ENCODE data around the gene SSBP3.

The SSBP3 gene

GRCh38 chr1:54409156-54410142, 3.3 kb upstream of the SSBP3 start:
- DNase-seq (ENCODE audit: low spot score) = no peak

DNA sequence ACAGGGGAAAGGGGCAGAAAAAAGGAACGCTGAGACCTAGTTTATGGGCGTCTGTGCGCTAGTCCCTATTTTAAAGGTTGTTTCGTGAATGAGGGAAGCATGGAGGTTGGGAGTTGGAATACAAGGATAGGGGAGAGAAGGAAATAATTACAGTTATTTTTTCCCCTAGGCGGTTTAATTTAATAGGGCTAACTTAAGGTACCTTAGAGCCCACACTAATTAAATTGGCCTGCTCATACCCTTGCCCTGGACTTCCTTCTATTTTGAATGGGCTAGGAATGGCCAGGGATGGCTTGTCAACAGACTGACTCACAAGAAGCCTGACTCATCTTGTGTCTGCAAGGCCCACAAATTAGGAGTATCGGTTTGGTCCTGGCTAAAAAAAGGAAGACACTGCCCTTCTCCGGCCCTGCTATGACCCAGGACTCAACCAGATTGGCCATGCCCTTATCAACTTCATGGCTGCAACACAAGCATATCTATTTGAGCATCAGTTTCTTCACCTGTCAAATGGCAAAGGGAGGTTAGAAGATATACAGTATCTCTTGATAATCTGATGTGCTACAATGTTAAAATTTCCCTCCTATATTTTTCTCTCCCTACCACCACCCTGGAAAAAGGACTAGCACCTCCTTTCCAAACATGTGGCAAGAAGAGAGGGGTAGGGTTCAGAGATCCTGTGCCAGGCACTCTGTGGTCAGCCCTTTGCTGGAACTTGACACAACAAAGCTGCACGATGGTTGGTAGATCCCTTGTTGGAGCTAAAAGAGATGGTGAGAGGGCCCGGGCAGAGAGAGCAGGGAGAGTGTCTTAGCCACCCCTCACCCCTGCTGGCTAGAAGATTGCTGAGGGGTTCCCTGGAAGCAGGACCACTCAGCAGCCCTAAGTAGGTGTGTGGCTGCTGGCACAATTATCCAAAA, 2.2 kb upstream of the SSBP3 start:
- no peak for DNase-seq (ENCODE audit: low spot score)

DNA sequence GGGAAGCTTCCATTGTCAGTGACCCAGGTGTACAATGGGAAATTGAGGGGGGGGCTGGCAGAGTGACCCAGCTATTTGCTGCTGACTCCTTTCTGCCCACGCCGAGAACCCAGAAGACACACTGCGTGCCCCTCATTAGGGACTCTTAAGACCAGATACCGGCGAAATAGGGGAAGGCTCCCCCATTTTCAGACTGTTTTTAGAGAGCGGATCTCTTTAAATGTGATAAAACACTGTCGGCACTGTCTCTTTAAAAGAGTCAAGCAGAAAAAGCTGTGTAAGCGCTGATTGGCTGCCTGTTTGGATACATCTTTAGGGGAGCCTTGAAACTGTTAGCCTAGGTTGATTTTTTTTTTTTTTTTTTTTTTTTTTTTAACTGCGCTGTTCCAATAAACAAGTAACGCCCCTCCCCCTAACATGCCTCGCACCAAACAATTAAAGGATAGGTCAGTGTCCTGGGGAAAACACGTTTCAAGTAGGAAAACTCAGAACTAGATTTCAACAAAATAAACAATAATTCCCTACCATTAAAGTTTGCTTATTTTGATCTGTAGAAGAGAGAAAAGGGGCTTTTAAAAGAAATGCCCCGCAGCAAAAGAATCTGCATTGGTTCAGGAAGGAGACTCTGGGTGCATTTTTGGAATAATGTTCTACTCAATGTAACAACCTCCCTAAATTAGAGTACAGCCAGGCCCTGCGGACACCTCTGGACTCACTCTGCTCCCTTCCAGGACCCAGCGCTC, 1.4 kb upstream of the SSBP3 start:
- DNase-seq (ENCODE audit: low spot score) = peak; percentile 89

- DNase-seq (ENCODE audit: low spot score) = no peak
These were observed 885 bp upstream of the SSBP3 start for GRCh38 chr1:54407154-54407403.

DNA sequence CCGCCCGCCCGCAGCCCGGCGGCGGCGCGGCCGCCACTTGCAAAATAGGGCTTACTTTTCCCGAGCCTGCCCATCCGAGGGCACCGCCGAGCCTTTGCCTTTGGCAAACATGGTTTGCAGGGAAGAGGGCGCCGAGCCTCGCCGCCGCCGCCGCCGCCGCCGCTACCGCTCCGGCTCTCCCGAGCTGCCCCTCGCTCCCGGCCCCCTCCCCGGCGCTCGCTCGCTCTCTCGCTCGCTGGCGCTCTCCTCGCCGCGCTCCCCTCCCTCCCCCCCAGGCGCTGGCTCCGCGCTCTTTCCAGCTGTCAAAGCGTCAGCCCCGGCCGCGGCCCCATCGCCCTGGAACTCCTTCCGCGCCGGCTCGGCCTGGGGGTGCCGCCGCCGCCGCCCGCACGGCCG, 298 bp downstream of the SSBP3 start:
- peak; percentile 32 for DNase-seq (ENCODE audit: low spot score)

- peak; percentile 45 for DNase-seq (ENCODE audit: low spot score)
These were observed 976 bp downstream of the SSBP3 start for GRCh38 chr1:54404939-54405897.

DNA sequence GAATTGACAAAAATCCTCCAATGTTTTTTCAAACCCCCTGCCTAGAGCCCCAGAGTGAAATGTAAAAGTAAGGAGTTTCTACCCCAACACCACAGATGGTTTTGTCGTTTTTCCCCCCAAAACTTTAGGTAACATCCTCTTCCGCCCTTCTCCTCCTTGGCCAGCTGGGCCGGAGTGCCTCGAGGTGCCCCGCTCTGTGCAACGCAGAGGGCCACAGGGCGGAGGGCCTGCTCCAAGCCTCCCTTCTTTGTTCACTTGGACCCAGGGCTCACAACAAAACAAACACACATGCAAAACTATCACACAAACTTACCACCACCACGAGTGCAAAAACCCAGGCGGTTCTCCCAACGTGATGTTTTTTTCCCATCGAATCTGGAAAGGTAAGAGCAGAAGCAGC, 1.9 kb downstream of the SSBP3 start:
- DNase-seq (ENCODE audit: low spot score) = no peak

DNA sequence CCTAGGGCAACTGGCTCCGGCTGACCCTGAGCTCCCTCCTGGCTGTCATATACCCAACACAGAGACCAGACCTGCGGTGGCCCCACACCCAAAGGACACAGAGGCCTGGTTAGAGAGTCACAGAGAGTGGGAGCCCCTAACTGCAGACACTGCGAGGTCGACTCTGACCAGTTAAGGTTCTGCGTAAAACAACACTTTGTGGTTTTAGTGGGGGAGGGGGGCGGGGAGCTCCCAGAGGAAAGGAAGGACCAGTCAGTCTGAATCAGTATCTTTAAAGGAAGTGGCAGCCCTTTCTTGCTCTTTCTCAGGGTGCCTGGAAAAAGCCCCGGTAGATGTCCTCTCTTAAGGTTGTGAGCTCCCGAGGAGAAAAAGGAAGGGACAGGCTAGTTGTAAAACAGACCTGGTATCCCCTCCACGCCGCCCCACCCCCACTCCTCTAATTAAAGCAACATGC, 2.4 kb downstream of the SSBP3 start:
- no peak for DNase-seq (ENCODE audit: low spot score)

DNA sequence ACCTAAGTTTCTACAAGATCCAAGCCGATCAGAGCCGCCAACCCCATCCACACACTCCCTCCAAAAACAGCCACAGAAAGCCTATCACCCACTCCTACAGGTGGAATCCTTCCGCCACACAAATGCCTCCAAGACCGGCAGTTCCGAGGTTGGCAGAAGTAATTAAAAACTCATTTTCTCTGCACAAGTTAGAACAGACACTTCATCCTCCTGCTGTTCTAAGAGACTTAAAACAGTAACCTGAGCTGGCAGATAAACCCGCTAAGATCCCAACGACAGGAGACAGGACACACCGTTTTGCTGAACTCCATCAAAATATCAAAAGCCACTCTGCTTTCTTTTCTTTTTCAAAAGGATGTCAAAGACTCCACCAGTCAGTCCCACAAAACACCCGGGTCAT, 2.8 kb downstream of the SSBP3 start:
- DNase-seq (ENCODE audit: low spot score) = no peak

DNA sequence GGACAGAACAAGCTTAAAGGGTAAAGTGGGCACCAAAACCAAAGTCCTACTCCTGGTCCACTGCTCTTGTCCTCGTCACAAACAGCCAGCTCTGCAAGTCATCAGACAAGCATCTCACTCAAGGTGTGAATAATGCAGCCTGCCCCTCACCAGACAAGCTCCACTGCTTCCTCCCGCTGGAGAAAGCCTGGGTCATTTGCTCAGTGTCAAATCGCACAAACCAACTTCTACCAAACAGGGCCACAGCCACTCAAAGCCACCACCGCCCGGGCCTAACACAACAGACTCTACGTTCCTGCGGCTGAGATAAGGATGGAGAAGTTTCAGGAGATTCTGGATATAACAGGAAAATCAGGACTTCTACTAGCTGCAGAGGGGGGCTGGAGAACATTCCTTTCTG, 3.3 kb downstream of the SSBP3 start:
- DNase-seq (ENCODE audit: low spot score) = no peak

DNA sequence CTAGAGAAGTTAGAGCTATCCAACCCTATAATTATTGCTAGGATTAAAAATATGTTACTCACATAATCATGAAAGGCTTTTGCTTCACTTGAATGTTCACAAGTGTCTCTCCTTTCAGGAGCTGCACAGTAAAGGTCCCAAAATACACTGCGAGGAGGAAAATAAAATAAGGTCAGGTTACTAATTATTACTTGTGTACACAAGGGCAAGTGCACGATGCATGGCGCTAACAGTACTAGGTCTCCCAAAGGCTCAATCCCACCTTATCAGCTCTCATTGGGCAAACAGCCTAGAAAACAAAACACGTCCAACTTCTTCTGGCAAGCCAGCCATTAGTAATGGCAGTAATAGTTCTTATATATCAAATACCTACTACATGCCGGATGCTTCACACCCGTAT, 4.4 kb downstream of the SSBP3 start:
- no peak for DNase-seq (ENCODE audit: low spot score)

- no peak for DNase-seq (ENCODE audit: low spot score)
These were observed 5.9 kb downstream of the SSBP3 start for GRCh38 chr1:54400329-54400728.

DNA sequence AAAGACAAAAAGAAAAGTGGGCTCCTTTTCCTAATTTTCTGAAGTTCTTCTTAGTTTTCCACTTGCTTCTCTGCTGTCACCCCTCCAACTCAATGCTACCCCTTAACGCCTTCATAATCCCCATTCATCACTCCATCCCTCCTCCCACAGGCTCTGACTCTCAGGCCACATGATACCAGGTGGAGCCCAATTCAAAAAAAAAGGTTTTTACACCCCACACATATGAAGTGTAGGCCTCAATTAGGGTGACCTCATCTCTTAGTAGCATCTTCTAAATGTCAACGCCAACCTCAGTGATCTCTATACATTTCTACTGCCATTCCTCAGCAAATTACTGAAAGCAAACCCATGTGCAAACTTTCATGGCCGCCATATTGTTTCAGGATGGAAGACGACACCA, 6.4 kb downstream of the SSBP3 start:
- no peak for DNase-seq (ENCODE audit: low spot score)

DNA sequence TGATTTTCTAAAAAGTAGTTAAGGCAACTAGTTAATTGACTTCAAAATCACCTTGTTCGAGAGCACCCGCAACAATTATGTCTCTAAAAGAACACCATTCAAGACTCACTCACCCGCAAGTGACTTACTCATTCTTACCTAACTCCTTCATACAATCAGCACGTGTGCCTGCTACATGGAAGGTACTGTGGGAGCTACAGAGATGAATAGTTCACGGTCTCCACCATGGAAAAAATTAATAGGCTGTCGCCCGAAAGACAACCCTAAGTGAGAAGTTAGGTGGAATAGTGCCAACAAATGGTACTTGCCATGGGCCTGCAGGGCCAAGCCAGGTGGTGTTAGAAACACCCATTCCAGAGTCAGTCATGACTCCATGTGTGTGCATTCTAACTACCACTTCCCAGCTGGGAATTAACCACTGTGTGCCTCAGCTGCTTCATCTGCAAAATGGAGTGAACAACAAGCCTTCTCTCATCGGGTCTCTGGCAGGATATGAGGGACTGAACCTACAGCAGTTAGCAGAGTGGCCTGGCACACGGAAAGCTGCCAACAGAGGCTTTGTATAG, 7.1 kb downstream of the SSBP3 start:
- no peak for DNase-seq (ENCODE audit: low spot score)

DNA sequence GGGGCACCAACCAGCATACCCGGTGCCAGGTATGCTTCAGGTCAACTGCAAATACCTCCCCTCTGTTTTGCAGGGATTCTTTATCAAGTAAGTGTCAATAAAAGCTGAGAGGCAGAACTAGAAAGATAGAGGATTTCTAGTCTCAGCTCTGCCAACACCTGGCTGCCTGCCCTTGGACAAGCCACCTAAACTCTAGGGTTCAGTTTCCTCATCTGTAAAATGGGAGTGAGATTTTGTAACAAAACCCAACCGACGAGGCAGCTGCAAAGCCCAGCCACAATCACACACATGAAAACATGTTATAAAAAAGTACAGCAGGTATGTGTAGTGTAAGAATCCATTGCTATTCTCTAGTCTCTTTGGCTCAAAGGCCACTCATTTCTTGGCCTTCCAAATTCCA, 8.2 kb downstream of the SSBP3 start:
- no peak for DNase-seq (ENCODE audit: low spot score)

DNA sequence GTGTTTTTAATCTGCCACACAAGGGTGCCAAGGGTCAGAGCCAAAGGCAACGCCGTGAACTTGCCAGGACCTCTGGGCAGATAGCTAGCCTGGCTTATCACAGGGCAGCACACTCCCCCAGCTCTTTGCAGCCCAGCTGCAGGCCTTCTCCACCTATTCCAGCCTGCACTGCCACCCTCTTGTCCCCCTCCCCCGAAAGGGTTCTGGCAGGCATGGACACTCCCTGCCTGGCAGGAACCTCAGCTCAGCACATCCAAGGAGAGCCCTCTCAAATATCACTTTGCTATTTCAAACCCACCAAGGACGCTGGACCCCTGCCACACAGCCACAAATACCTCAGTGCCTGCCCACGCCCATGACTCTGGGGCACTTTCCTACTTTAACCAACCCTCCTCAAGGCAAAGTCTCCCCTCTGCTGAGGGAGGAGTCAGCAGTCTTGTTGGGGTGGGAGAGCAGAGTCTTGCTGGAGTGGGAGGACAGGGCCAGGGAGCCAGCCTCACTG, 9.1 kb downstream of the SSBP3 start:
- peak; percentile 35 for DNase-seq (ENCODE audit: low spot score)

DNA sequence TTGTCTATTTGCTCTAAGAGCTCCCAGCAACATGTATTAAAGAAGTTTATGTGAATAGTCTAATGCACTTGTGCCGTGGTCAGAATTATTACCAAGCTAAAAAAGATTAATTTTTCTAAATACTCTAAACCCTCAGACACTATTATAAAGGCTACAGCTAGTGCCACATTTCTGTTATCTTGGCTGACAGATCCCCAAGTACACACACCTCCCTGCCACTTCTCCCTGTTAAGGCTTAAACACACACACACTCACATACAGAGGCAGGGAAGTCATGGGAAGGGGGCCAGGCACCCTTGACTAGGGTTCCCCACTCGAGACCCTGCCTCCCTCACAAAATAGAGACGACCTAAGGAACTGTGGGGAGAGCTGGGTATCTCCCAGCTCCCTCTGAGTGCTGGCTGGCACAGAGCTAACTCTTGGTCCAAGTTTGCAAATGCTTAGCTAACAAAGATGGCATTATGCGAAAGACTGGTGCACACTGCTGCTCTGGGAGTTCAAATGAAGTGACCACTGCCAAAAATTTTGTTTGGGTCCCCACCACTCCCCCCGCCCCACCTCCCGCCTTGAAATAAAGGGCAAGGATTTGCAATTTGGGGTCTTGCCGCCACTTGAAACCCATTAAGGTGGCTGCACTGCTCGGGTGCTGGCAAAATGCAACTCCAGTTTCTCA, 9.8 kb downstream of the SSBP3 start:
- peak; percentile 85 for DNase-seq (ENCODE audit: low spot score)

GRCh38 chr1:54395281-54395934, 10.8 kb downstream of the SSBP3 start:
- no peak for DNase-seq (ENCODE audit: low spot score)

GRCh38 chr1:54394104-54394503, 12.1 kb downstream of the SSBP3 start:
- no peak for DNase-seq (ENCODE audit: low spot score)

DNA sequence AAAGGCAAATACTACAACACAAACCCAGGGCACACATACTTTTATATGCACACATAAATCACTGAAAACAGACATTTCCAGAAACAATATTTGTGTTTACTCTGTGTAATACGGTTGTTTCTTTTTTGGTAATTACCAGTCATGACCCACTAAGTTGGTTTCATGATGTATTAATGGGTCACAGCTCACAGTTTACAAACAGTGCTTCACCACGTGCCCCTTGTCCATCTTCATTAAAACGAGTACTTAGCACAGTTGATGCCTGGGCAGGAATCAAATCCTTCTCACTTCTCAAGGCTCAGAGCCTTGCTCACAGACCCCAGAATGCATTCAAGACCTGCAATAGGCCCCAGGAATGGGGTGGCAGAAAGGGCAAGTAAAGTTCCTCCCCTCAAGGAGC, 13.8 kb downstream of the SSBP3 start:
- no peak for DNase-seq (ENCODE audit: low spot score)

All from Ammon's horn (tissue), 1 donor.